GM21737 (cell line): ENCODE results near the gene SPARCL1.
"Not testable (repeated sequence)": the region's sequence is repeated elsewhere in the genome, so short reads cannot be mapped to it uniquely, and the experiment has no call there.

Experiments
- ATAC-seq: cut with Tn5 transposase; IDR thresholded peaks from one replicate; pipeline ENCODE4 v1.9.1; 2021; ENCODE audit warnings: mild to moderate bottlenecking, moderate library complexity; ENCODE audit not compliant: unreplicated experiment

Gene SPARCL1

GRCh38 chr4:87451537-87451936 lies 77.6 kb downstream of the SPARCL1 start:
- no peak for ATAC-seq

- ATAC-seq: not testable (repeated sequence)
Observed at GRCh38 chr4:87446375-87446774, 82.8 kb downstream of the SPARCL1 start.

GRCh38 chr4:87445964-87446363 lies 83.2 kb downstream of the SPARCL1 start:
- ATAC-seq: no peak

GRCh38 chr4:87444741-87445140 lies 84.4 kb downstream of the SPARCL1 start:
- ATAC-seq: no peak

- ATAC-seq: no peak
Observed at GRCh38 chr4:87442889-87443288, 86.3 kb downstream of the SPARCL1 start.

- no peak for ATAC-seq
Observed at GRCh38 chr4:87433342-87433741, 95.8 kb downstream of the SPARCL1 start.

GRCh38 chr4:87430038-87430437 lies 99.1 kb downstream of the SPARCL1 start:
- no peak for ATAC-seq

- ATAC-seq: no peak
Observed at GRCh38 chr4:87428979-87429378, 100.2 kb downstream of the SPARCL1 start.

GRCh38 chr4:87427518-87427868 lies 101.7 kb downstream of the SPARCL1 start:
- no peak for ATAC-seq

- ATAC-seq: no peak
Observed at GRCh38 chr4:87426865-87427517, 102.2 kb downstream of the SPARCL1 start.

GRCh38 chr4:87425711-87426110 lies 103.5 kb downstream of the SPARCL1 start:
- no peak for ATAC-seq

- not testable (repeated sequence) for ATAC-seq
Observed at GRCh38 chr4:87424099-87424543, 105.1 kb downstream of the SPARCL1 start.
